HepG2 (cell line): ENCODE data around the gene PHF21B. TPM values are rescaled to one million over a fixed set of nuclear protein-coding genes. Genes with fewer than 3 reads are reported as not detected.

ENCODE experiments used
- ATAC-seq: fragments of 200-7000 bp; cut with Tn5 transposase; 3 replicates; pipeline ENCODE4 v1.9.1; 2020; ENCODE audit warnings: mild to moderate bottlenecking, moderate library complexity
- BruUV-seq: library from RNA; stranded (reverse); fragments of 400-500 nt; replicated peaks from 2 replicates; lab custom pipeline; 2021; lab: Mats Ljungman, UMichigan
- CTCF ChIA-PET: fragments of 300-600 bp; formaldehyde crosslinking; extraction: SDS; loops from one replicate; lab custom pipeline; 2021; ENCODE audit warnings: low total read pairs, inconsistent platforms, low intra/inter-chr PET ratio; lab: Yijun Ruan, JAX
- POLR2A ChIA-PET: fragments of 350-600 bp; sonication (Branson Sonifier 250); formaldehyde crosslinking; loops from one replicate; lab custom pipeline; 2020; ENCODE audit warnings: antibody characterized with exemption, inconsistent platforms; lab: Yijun Ruan, JAX
- DNase-seq: peaks from one replicate; pipeline ENCODE4 v3.0.0-alpha.2; 2015; ENCODE audit warnings: low spot score
- FAIRE-seq: peaks from 3 replicates; lab custom pipeline; 2011; peaks lifted over from hg19 to GRCh38; lab: Jason Lieb, UNC
- H2AFZ ChIP-seq: one replicate; pipeline ENCODE4 v1.6.1; 2011; ENCODE audit warnings: low read length, inconsistent platforms
- H3K27ac ChIP-seq: fragments of 300-600 bp; 3 replicates; pipeline ENCODE4 v1.8.0; 2011; ENCODE audit warnings: mixed run types, mild to moderate bottlenecking, mixed read lengths, low read length, inconsistent platforms; ENCODE audit not compliant: insufficient read depth; ENCODE audit errors: extremely low read length
- H3K27me3 ChIP-seq, 2 experiments: fragments of 200-600 bp in 1 of 2; 2 replicates in 1 of 2; 3 replicates in 1 of 2; pipeline versions ENCODE4 v1.6.0 to v1.8.0; 2011; ENCODE audit warnings: low read length in 2 of 2, mild to moderate bottlenecking in 2 of 2, moderate library complexity in 2 of 2, inconsistent platforms in 1 of 2; ENCODE audit not compliant: insufficient read depth in 2 of 2, control insufficient read depth in 1 of 2
- H3K36me3 ChIP-seq, 2 experiments: fragments of 200-600 bp in 1 of 2; replicated peaks in 1 of 2; 2 replicates in 1 of 2; 3 replicates in 1 of 2; pipeline versions ENCODE4 v1.5.1 to v1.8.0; 2011; ENCODE audit warnings: low read length in 2 of 2, inconsistent platforms in 1 of 2; ENCODE audit not compliant: insufficient read depth in 2 of 2, control insufficient read depth in 1 of 2
- H3K4me1 ChIP-seq: 2 replicates; pipeline ENCODE4 v1.5.1; 2012; ENCODE audit warnings: low read length, inconsistent platforms; ENCODE audit not compliant: insufficient read depth
- H3K4me2 ChIP-seq: 2 replicates; pipeline ENCODE4 v1.6.0; 2011; ENCODE audit warnings: low read depth, low read length, inconsistent platforms
- H3K4me3 ChIP-seq, 3 experiments: fragments of 200-600 bp in 1 of 3; sonication (generic), shearing (Covaris generic) in 1 of 3; replicated peaks in 1 of 3; 2 replicates each; pipeline ENCODE4 v1.5.1; 2011 to 2016; ENCODE audit warnings: low read length in 3 of 3, inconsistent platforms in 2 of 3, low read depth in 2 of 3, mild to moderate bottlenecking in 2 of 3, control low read depth in 1 of 3, mixed read lengths in 1 of 3; ENCODE audit not compliant: insufficient read depth in 1 of 3
- H3K79me2 ChIP-seq: one replicate; pipeline ENCODE4 v1.6.1; 2011; ENCODE audit warnings: low read length, inconsistent platforms; ENCODE audit not compliant: insufficient read depth
- H3K9ac ChIP-seq: 2 replicates; pipeline ENCODE4 v1.6.0; 2011; ENCODE audit warnings: mild to moderate bottlenecking, low read depth, low read length, inconsistent platforms; ENCODE audit not compliant: insufficient read depth
- H3K9me3 ChIP-seq: 2 replicates; pipeline ENCODE4 v1.5.1; 2012; ENCODE audit warnings: mild to moderate bottlenecking, low read length
- H4K20me1 ChIP-seq: 2 replicates; pipeline ENCODE4 v1.6.0; 2011; ENCODE audit warnings: inconsistent platforms, mild to moderate bottlenecking, low read length, moderate library complexity; ENCODE audit not compliant: insufficient read depth
- DNMT3B ChIP-seq: conservative IDR thresholded peaks from 2 replicates; pipeline ENCODE4 v1.6.1; 2016; ENCODE audit warnings: missing biosample characterization, control low read depth
- HNF4G ChIP-seq, 2 experiments: sonication (generic) in 1 of 2; formaldehyde crosslinking in 1 of 2; IDR thresholded peaks; 2 replicates each; pipeline versions ENCODE4 v1.4.0 to v1.6.1; 2011 to 2020; ENCODE audit warnings: borderline replicate concordance in 2 of 2, low read depth in 2 of 2, mild to moderate bottlenecking in 2 of 2, low read length in 1 of 2, missing genetic modification reagents in 1 of 2, moderate library complexity in 1 of 2
- MAFF ChIP-seq: IDR thresholded peaks from 2 replicates; pipeline ENCODE4 v1.6.1; 2011; ENCODE audit warnings: low read depth, low read length, improper control_type of control experiment
- MAFK ChIP-seq, 2 experiments: IDR thresholded peaks in 1 of 2; conservative IDR thresholded peaks in 1 of 2; 2 replicates each; pipeline ENCODE4 v1.6.1; 2011; ENCODE audit warnings: improper control_type of control experiment in 2 of 2, low read length in 2 of 2
- NFE2 ChIP-seq: sonication (generic); formaldehyde crosslinking; IDR thresholded peaks from 2 replicates; pipeline ENCODE4 v1.4.0; 2020; ENCODE audit warnings: missing genetic modification reagents
- NFE2L2 ChIP-seq: fragments of 150-350 bp; IDR thresholded peaks from 2 replicates; pipeline ENCODE4 v1.6.1; 2014; ENCODE audit warnings: low read length
- SRF ChIP-seq: IDR thresholded peaks from 2 replicates; pipeline ENCODE4 v1.6.1; 2011; ENCODE audit warnings: mild to moderate bottlenecking, low read depth, low read length, moderate library complexity
- TEAD3 ChIP-seq: optimal IDR thresholded peaks from 2 replicates; pipeline ENCODE3; 2016; ENCODE audit warnings: borderline replicate concordance
- ZFP90 ChIP-seq: sonication (generic); formaldehyde crosslinking; IDR thresholded peaks from 2 replicates; pipeline ENCODE4 v1.8.0; 2022; ENCODE audit warnings: missing genetic modification reagents, mild to moderate bottlenecking, inconsistent platforms, borderline replicate concordance
- ZNF18 ChIP-seq: sonication (generic); formaldehyde crosslinking; IDR thresholded peaks from 2 replicates; pipeline ENCODE4 v1.8.0; 2022; ENCODE audit warnings: mild to moderate bottlenecking, missing genetic modification reagents; ENCODE audit not compliant: insufficient replicate concordance
- ZSCAN29 ChIP-seq: sonication (generic); formaldehyde crosslinking; conservative IDR thresholded peaks from 2 replicates; pipeline ENCODE4 v1.4.0; 2020; ENCODE audit warnings: mild to moderate bottlenecking, missing genetic modification reagents
- WGBS: methylation state at CpG from one replicate; pipeline ENCODE4 v1.1.6; 2017; ENCODE audit warnings: low lambda C conversion rate; 5-methylcytosine and 5-hydroxymethylcytosine counted together
- in situ Hi-C: cut with HindIII; loops from 2 replicates; pipeline ENCODE4 v1.10.0; 2017; ENCODE audit warnings: low pct_unique_long_range_greater_than_20kb; ENCODE audit not compliant: extremely low pct_ligation_motif_present
- intact Hi-C: fragments of 100-400 bp; cut with micrococcal nuclease; formaldehyde crosslinking; loops from one replicate; pipeline ENCODE4 v1.10.0; 2022; ENCODE audit not compliant: unreplicated experiment
- polyA plus RNA-seq, 8 experiments: library from polyadenylated mRNA; depleted of rRNA in 3 of 8; stranded (reverse) in 7 of 8; unstranded in 1 of 8; fragments of >200 nt; fragmentation: Illumina TruSeq in 4 of 8; extraction: Trizol in 4 of 8; gene quantifications; 2 replicates each; pipeline versions ENCODE4 v1.2.1 to v1.2.3, GENCODE V29; 2011 to 2016; ENCODE audit warnings: low read depth in 4 of 8, missing spikeins in 1 of 8, mixed read lengths in 1 of 8; ENCODE audit not compliant: insufficient read depth in 1 of 8
- total RNA-seq, 5 experiments: library from RNA; depleted of rRNA; stranded (reverse); fragments of >200 nt; fragmentation: Illumina TruSeq; extraction: Trizol; gene quantifications; 2 replicates each; pipeline ENCODE4 v1.2.3, GENCODE V29; 2016; ENCODE audit warnings: low read depth in 1 of 5
- TF ChIP-seq, protein P1 (sequence below): sonication (generic); formaldehyde crosslinking; IDR thresholded peaks from 2 replicates; pipeline ENCODE4 v1.4.0; 2020; ENCODE audit warnings: missing genetic modification reagents

Gene PHF21B
- total and polyA plus RNA-seq, 2 of the 13 experiments (the other 11 are each of a cell fraction or from before 2014, with no cell fraction given), result not detected

GRCh38 chr22:44870021-44870420 is 139.8 kb downstream of the PHF21B start:
- intact Hi-C loops (no loop called here), in situ Hi-C loops (no loop called here)
- Histone ChIP-seq H3K9ac (no peak overlapping the region), H3K27ac (no peak overlapping the region), H3K4me2 (no peak overlapping the region), H3K9me3 (peaks cover 12% of the 10 kb centered on the region; the same call in 1 of the 2 replicates), H3K4me1 (no peaks in the 10 kb centered on the region), H2AFZ (no peak overlapping the region), H3K79me2 (no peaks in the 10 kb centered on the region), H3K36me3 (no peaks in the 10 kb centered on the region), H4K20me1 (no peaks in the 10 kb centered on the region), H3K27me3 (0 out of 5 replicates have a peak, but pooled peaks cover 0 to 3% of the 10 kb centered on the region in 2 experiments), H3K4me3 (no peak overlapping the region)
- BruUV-seq, result no TSS peak
- TF ChIP-seq ZFP90 (CRISPR knock-in tag) (no peak), HNF4G (IDR thresholded peaks at IDR 0.05; ENCODE audit: borderline replicate concordance, low read depth, low read length) (no peak), HNF4G (CRISPR knock-in tag; IDR thresholded peaks at IDR 0.05; ENCODE audit: borderline replicate concordance, low read depth) (no peak), MAFK (conservative IDR thresholded peaks at IDR 0.05 in 1 of 2, IDR thresholded peaks at IDR 0.05 in 1 of 2; ENCODE audit: low read length in 2 of 2) (peak; percentile 50 to 83; a peak in 3 of 4 replicates), NFE2 (CRISPR knock-in tag) (peak; percentile 63; the same call in 1 of the 2 replicates), TEAD3 (CRISPR knock-in tag) (no peak), ZSCAN29 (CRISPR knock-in tag) (no peak), ZNF18 (no peak), SRF (no peak), MAFF (peak; percentile 47), NFE2L2 (peak; percentile 94), DNMT3B (CRISPR knock-in tag) (no peak)
- TF ChIP-seq, protein P1, sequence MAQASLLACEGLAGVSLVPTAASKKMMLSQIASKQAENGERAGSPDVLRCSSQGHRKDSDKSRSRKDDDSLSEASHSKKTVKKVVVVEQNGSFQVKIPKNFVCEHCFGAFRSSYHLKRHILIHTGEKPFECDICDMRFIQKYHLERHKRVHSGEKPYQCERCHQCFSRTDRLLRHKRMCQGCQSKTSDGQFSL, result no peak
- ATAC-seq (no peak; the same call in 2 of the 3 replicates), FAIRE-seq (no peak), DNase-seq (no peak)
- ChIA-PET CTCF (no interaction called here), POLR2A (no interaction called here)
- 5% methylated on average over 3 of the region's 5 CpGs for WGBS
